NT2/D1 (cell line): ENCODE data around the gene IQCK.

Experiments used
- SUZ12 ChIP-seq: IDR thresholded peaks from 2 replicates; pipeline ENCODE4 v1.6.1; 2011; ENCODE audit not compliant: insufficient read length, insufficient read depth; ENCODE audit errors: extremely low read depth
- YY1 ChIP-seq: IDR thresholded peaks from 2 replicates; pipeline ENCODE4 v1.6.1; 2011; ENCODE audit not compliant: insufficient read length, insufficient read depth

DNA sequence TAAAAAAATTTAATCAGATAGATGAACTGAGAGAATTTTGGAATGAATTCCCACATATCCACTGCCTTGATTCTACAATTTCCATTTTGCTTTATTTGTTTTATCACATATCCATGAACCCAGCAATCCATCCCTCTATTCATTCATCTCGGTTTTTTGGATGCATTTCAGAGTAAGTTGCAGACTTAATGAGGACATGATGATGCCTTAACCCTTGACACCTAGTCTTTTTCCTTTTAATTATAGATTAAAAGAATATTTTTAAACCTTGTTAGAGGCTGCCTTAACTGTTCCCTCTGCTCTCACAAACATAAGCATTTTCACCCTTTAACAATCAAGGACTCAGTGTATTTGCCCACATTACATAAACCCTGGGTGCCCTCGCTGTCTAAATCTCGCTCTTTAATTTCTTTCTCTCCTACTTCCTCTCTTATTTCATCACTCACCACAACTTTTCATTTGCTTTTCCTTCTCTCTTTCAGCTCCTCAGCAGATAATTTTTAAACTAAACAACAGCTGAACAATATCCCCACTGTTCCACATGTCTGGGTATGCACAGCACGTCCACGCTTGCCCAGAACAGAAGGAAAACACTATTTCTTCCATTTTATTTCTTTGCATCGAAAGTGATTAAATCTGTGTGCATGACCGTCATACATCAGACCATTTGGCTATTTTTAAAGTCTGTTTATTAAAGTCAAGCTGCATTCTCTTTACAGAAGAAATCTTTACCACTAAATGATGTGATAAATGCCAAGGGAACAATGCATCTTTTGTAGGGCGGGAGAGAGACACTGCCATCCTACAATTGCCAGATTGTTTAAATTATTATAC lies 39.9 kb downstream of the IQCK start:
- no peak for TF ChIP-seq YY1
- no peak for TF ChIP-seq SUZ12
